Activated CD4-positive, alpha-beta T cell treated with anti-CD3 and anti-CD28 coated beads for 1 hour (primary cell): ENCODE data around the gene HOXD3.

Source experiments
- DNase-seq: peaks from one replicate; pipeline ENCODE4 v3.0.0-alpha.2; 2020

Gene HOXD3

DNA sequence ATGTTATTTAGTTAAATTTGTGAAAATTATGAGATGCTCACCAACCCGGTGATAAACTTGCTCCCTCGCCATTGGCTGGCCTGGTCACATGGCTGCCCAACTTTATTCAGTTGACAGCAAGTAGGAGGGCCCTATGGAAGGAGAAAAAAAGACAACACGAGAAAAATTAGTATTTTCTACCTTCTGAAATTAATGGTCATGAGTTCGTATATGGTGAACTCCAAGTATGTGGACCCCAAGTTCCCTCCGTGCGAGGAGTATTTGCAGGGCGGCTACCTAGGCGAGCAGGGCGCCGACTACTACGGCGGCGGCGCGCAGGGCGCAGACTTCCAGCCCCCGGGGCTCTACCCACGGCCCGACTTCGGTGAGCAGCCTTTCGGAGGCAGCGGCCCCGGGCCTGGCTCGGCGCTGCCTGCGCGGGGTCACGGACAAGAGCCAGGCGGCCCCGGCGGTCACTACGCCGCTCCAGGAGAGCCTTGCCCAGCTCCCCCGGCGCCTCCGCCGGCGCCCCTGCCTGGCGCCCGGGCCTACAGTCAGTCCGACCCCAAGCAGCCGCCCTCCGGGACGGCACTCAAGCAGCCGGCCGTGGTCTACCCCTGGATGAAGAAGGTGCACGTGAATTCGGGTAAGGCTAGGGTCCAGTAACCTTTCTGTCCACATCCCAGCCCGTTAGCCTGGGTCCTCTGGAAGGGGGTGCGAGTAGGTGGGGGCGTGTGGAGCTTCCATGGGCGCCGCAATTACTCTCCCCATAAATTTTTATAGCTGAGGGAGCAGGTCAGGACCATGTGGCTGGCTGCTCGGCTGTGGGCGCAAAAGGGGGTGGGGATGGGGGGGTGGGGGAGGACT, 5.4 kb upstream of the HOXD3 start, which contains the start of gene HOXD4:
TSS of gene HOXD4 (plus strand) at position 109 of the 846 bp plus-strand sequence. CDS start at position 193, 84 bp downstream.
- no peak for DNase-seq

DNA sequence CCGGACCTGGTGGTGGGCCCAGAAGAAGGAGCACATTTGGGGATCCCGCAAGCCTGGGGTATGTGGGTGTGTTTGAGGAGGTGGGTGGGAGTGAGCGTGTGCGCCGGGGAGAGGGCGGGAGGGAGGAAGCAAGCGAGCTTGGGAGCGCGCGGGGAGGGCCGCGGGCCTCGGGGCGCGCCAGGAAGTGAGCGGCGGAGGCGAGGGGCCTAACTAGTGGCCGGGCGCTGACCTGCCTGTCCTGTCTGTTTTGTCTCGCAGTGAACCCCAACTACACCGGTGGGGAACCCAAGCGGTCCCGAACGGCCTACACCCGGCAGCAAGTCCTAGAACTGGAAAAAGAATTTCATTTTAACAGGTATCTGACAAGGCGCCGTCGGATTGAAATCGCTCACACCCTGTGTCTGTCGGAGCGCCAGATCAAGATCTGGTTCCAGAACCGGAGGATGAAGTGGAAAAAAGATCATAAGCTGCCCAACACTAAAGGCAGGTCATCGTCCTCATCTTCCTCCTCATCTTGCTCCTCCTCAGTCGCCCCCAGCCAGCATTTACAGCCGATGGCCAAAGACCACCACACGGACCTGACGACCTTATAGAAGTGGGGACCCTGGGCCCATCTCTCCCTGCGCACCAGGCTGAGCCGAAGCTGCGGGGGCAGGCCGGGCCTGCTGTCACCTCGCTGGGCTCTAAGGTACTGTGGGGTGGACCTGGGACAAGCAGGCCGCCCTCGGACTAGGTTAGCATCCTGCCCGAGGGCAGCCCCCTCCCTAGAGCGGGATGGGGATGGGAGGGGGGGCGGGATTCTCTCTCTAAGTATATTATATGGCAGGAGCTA, 4.5 kb upstream of the HOXD3 start:
- DNase-seq, result no peak

GRCh38 chr2:176154576-176155252, 2.4 kb upstream of the HOXD3 start:
- DNase-seq, result no peak

- no peak for DNase-seq
These were observed 1.6 kb upstream of the HOXD3 start for GRCh38 chr2:176155356-176156044.

- DNase-seq, result no peak
These were observed 753 bp upstream of the HOXD3 start for GRCh38 chr2:176156301-176156806.

GRCh38 chr2:176157499-176158185, 535 bp downstream of the HOXD3 start:
- DNase-seq, result no peak

DNA sequence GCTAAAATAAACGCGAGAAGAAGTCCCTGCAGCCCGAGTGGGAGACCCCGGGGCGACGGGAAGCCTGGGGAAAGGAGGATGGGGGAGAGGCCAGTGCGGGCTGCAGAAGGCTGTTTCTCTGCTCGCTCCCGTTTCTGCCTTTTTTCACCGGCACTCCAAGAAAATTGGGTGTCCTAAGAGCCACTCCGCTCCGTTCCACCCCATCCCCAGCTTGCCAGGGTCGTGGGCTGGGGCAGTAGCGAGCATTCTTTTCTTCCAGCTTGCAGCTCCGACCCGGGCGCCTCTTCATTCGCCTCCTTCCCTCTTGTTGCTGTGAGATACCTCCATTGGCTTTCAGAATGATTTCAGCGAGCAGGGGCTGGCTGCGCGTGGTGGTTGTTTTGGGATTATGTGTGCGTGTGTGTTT, 1.1 kb downstream of the HOXD3 start:
- DNase-seq, result no peak

DNA sequence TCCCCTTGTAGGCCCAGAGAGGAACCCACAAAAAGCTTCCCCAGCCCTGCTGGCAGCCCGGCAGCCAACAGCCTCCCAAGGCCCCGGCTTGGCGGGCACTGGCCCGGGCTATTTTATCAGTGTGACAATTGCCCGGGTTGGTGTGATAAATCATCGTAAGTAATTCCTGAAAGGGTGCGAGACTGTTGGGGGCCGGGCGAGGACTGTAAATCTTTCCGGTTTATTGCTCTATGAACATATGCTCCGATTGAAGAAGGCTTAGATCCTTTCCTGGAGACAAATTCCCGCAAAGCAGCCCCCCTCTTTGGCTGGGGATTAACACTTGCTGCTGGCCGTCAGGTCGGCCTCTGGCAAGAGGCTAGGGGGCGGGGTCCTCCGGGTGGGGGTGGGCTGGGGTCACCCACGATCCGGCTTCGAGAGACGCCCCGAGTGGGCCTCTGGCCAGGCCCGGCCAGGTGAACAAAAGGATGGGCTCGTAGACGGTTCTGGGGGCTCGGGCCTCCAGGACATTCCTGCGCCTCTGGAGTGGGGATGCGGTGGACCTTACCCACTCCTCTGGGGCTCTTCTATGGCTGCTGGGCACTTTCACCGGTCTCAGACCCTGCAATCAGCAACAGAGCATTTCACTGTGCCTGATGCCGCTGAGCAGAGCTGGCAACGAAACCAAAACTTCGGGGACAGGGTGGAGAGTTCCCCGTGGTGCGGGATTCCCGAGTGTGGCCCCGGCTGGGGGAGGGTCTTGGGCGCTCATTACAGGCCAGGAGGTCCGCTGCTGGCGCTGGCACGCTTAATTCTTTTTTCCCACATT, 2.0 kb downstream of the HOXD3 start:
- DNase-seq, result no peak

- DNase-seq, result no peak
These were observed 2.6 kb downstream of the HOXD3 start for GRCh38 chr2:176159663-176160250.

GRCh38 chr2:176160251-176160985, 3.3 kb downstream of the HOXD3 start:
- DNase-seq, result no peak

DNA sequence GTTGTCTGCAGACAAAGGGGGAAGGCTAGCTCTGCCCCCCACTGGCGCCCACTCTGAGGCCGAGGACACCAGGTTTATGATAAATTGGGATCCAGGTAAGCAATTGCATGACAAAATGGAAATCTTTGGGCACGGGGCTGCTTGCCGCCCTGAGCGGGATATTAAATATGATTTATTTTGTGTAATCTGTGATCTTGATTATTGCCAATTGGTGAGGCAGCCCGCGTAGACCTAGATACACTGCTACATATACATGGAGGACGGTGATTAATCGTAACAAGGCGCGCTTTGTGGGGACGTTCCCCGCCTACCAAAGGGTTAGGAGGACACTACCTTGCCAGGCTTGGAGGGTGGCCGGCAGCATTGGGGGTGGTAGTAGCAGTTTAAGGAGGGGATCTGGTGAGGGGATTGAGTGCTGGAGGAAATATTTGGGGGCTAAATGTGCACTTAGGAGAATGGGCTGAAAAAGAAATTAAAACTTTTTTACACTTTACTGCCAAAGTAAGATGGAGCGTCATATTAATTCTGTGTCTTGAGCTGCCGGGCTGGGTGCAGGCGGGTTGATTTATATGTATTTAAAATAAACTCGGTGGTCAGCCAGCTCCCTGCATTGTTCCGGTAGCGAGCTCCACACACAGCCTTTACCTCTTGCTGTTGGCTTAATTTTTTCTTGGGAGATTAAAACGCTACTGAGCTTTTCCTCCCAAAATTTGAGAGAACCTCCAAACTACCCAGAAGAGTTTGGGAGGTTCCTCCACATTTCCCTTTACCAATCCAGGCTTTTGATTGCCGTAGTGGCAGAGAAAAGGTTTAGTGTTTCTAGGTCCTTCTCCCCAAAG, 4.1 kb downstream of the HOXD3 start:
- DNase-seq, result no peak

- DNase-seq, result no peak
These were observed 4.9 kb downstream of the HOXD3 start for GRCh38 chr2:176161825-176162626.

- DNase-seq, result no peak
These were observed 6.0 kb downstream of the HOXD3 start for GRCh38 chr2:176162911-176163671.

DNA sequence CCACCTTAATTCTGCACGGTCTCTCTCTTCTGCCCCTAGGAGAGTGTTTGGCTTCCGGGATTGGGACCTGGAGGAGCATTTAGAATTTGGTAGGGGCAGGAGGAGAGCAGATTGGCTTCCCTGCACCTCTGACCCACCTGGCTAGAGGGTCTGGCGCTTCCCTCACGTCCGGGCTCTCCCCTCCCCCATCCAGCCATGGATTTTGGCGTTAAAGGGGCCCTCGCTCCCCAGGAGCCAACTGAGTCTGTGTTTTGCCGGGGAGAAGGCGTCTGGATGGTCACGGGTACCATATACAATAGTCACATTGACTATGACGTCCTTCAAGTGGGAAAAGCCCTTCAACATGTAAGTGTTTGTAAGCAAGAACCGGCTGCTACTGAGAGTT, 6.6 kb downstream of the HOXD3 start:
- DNase-seq, result no peak

DNA sequence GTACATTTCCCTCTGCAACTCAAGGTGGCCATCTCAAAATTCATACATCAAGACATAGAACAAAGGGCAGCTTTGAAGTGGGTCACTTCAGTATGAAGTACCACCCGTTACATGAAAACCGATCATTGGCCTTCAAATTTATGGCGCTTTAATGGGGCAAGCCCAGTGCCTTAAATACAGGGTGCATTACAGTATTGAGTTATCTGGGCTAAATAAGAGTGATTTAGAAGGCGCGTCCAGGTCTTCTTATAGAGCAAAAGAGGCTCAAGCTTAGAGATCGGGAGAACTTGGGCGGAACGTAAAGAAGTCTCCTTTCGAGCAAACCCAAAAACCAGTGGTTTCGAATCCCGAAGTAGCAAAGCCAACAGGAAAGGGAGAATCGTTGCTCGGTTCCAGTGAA, 7.1 kb downstream of the HOXD3 start:
- DNase-seq, result no peak

DNA sequence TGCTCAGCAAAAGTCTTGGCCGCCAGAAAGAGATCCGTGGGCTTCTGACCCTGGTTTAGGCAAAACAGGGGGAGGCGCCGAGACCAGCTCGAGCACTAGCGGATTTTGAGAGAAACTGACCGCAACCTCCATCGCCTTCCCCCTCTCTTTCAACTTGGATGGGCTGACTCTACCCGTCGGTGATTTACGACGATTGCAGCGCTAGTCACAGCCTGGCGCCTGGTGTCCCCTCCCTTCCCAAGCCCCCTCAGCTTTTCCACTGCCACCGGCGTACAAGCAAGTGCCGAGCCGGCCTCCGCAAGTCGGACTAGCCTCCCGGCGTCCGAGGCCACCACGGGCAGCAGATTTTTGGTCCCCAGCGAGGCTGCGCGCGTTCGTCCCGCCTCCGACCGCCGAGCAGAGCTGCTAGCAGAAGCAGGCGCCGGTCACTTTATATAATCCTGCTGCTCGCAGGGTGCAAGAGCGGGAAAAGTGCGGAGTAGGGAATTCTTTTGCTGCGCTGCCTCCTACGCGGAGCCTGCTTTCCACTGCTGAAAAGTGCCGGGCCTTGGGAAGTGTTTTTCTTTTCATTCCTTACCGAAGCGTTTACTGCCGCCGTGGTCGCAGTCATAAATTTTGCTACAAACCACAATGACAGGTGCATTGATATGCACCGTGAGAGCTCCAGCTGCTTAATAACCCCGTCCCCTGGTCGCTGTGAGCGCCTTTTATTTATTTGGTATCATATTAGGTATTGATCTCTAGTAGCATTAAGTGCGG, 7.7 kb downstream of the HOXD3 start:
- DNase-seq, result no peak
